Mesothelial cell of epicardium (in vitro differentiated cells): ENCODE data around the gene PRIMPOL. TPM values are rescaled to one million over a fixed set of nuclear protein-coding genes. Genes with fewer than 3 reads are reported as not detected.
"Not testable (repeated sequence)": the region's sequence is repeated elsewhere in the genome, so short reads cannot be mapped to it uniquely, and the experiment has no call there.

Experiments used
- DNase-seq, 2 experiments: peaks; one replicate each; pipeline ENCODE4 v3.0.0; 2021; ENCODE audit warnings: low spot score in 2 of 2; ENCODE audit not compliant: unreplicated experiment in 2 of 2
- H3K27ac Mint-ChIP-seq: 2 replicates; pipeline ENCODE4 v1.8.0; 2021; ENCODE audit warnings: mixed read lengths
- H3K27me3 Mint-ChIP-seq: 2 replicates; pipeline ENCODE4 v1.8.0; 2021; ENCODE audit warnings: low read depth, mixed read lengths
- H3K36me3 Mint-ChIP-seq: 2 replicates; pipeline ENCODE4 v1.8.0; 2021; ENCODE audit warnings: mixed read lengths
- H3K4me1 Mint-ChIP-seq: 2 replicates; pipeline ENCODE4 v1.8.0; 2021; ENCODE audit warnings: mixed read lengths
- H3K4me3 Mint-ChIP-seq: 2 replicates; pipeline ENCODE4 v1.8.0; 2021; ENCODE audit warnings: mild to moderate bottlenecking, moderate library complexity, mixed read lengths
- H3K9me3 Mint-ChIP-seq: 2 replicates; pipeline ENCODE4 v1.8.0; 2021; ENCODE audit warnings: mixed read lengths
- CTCF ChIP-seq: fragments of 200-600 bp; sonication (generic); IDR thresholded peaks from one replicate; pipeline ENCODE4 v1.5.0; 2021; ENCODE audit warnings: antibody characterized with exemption; ENCODE audit not compliant: unreplicated experiment
- total RNA-seq: library from RNA; stranded (reverse); gene quantifications from 3 replicates; pipeline ENCODE4 v1.2.1, GENCODE V29; 2021

PRIMPOL gene
- total RNA-seq, 1 donor from 2014 or later: 22.3 TPM

- Mint-ChIP-seq H3K36me3 (peaks cover 16% of the 10 kb centered on the region), H3K4me3 (peak overlapping the region; percentile 96), H3K27me3 (no peaks in the 10 kb centered on the region), H3K4me1 (peaks cover 30% of the 10 kb centered on the region), H3K9me3 (peaks cover 5% of the 10 kb centered on the region), H3K27ac (peak overlapping the region; percentile 97)
- TF ChIP-seq CTCF: no peak
- no peak for DNase-seq
These were observed 82.6 kb downstream of the PRIMPOL start for GRCh38 chr4:184732126-184732525.

GRCh38 chr4:184733654-184734524, 84.4 kb downstream of the PRIMPOL start, which contains the start of gene CENPU:
Gene CENPU (minus strand): TSS chr4:184734096. CDS start chr4:184734062, 34 bp downstream.
- peak within 1 kb of the TSS; percentile 96 for H3K4me3 Mint-ChIP-seq
- peaks cover 1% of the 10 kb centered on the region for H3K36me3 Mint-ChIP-seq
- H3K27ac Mint-ChIP-seq: peak within 1 kb of the TSS; percentile 97
- H3K27me3 Mint-ChIP-seq: no peaks in the 10 kb centered on the region
- no peaks in the 10 kb centered on the region for H3K9me3 Mint-ChIP-seq
- peaks cover 30% of the 10 kb centered on the region for H3K4me1 Mint-ChIP-seq
- DNase-seq: peak; percentile 95 to 98
- TF ChIP-seq CTCF: no peak

GRCh38 chr4:184734758-184735157, 85.2 kb downstream of the PRIMPOL start:
- peak overlapping the region; percentile 91 for H3K27ac Mint-ChIP-seq
- no peak for TF ChIP-seq CTCF
- no peaks in the 10 kb centered on the region for H3K27me3 Mint-ChIP-seq
- peak overlapping the region; percentile 96 for H3K4me3 Mint-ChIP-seq
- H3K36me3 Mint-ChIP-seq: no peaks in the 10 kb centered on the region
- DNase-seq: no peak
- no peaks in the 10 kb centered on the region for H3K9me3 Mint-ChIP-seq
- H3K4me1 Mint-ChIP-seq: peaks cover 30% of the 10 kb centered on the region

- DNase-seq, H3K27ac Mint-ChIP-seq, H3K4me1 Mint-ChIP-seq, H3K27me3 Mint-ChIP-seq, H3K36me3 Mint-ChIP-seq, H3K9me3 Mint-ChIP-seq, H3K4me3 Mint-ChIP-seq: not testable (repeated sequence)
These were observed 90.0 kb downstream of the PRIMPOL start for GRCh38 chr4:184739575-184739974.

GRCh38 chr4:184740980-184741391, 91.4 kb downstream of the PRIMPOL start:
- TF ChIP-seq CTCF: no peak
- Mint-ChIP-seq H3K9me3 (no peaks in the 10 kb centered on the region), H3K4me1 (peaks cover 4% of the 10 kb centered on the region), H3K36me3 (no peaks in the 10 kb centered on the region), H3K4me3 (no peak overlapping the region), H3K27me3 (no peaks in the 10 kb centered on the region), H3K27ac (no peak overlapping the region)
- no peak for DNase-seq

- not testable (repeated sequence) for H3K27me3 Mint-ChIP-seq, H3K9me3 Mint-ChIP-seq, H3K36me3 Mint-ChIP-seq, H3K27ac Mint-ChIP-seq, DNase-seq, H3K4me3 Mint-ChIP-seq
- peaks cover 10% of the 10 kb centered on the region for H3K4me1 Mint-ChIP-seq
These were observed 92.1 kb downstream of the PRIMPOL start for GRCh38 chr4:184741651-184742050.
